ENCODE data around the gene ZNF33A.

The ZNF33A gene

GRCh38 chr10:38038107-38038931, 27.8 kb downstream of the ZNF33A start:
- ChIA-PET CTCF (no interaction called here), POLR2A (no interaction called here)
- H3K4me3 ChIP-seq (ENCODE audit: low read depth, low read length): no peak overlapping the region
- TF ChIP-seq, protein P1, sequence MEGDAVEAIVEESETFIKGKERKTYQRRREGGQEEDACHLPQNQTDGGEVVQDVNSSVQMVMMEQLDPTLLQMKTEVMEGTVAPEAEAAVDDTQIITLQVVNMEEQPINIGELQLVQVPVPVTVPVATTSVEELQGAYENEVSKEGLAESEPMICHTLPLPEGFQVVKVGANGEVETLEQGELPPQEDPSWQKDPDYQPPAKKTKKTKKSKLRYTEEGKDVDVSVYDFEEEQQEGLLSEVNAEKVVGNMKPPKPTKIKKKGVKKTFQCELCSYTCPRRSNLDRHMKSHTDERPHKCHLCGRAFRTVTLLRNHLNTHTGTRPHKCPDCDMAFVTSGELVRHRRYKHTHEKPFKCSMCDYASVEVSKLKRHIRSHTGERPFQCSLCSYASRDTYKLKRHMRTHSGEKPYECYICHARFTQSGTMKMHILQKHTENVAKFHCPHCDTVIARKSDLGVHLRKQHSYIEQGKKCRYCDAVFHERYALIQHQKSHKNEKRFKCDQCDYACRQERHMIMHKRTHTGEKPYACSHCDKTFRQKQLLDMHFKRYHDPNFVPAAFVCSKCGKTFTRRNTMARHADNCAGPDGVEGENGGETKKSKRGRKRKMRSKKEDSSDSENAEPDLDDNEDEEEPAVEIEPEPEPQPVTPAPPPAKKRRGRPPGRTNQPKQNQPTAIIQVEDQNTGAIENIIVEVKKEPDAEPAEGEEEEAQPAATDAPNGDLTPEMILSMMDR (IDR thresholded peaks at IDR 0.05; ENCODE audit: insufficient read depth, low read length, missing control alignments): no peak
- no peak for DNase-seq (ENCODE audit: low read depth, low spot score)

- TF ChIP-seq, protein P1 (IDR thresholded peaks at IDR 0.05; ENCODE audit: insufficient read depth, low read length, missing control alignments): no peak
- no peak overlapping the region for H3K4me3 ChIP-seq (ENCODE audit: low read depth, low read length)
- POLR2A ChIA-PET: no interaction called here
- no peak for DNase-seq (ENCODE audit: low read depth, low spot score)
- CTCF ChIA-PET: no interaction called here
Measured at GRCh38 chr10:38038932-38039245, 28.4 kb downstream of the ZNF33A start.

GRCh38 chr10:38043516-38043915, 33.0 kb downstream of the ZNF33A start:
- POLR2A ChIA-PET: no interaction called here
- no peak overlapping the region for H3K4me3 ChIP-seq (ENCODE audit: low read depth, low read length)
- CTCF ChIA-PET: no interaction called here
- no peak for DNase-seq (ENCODE audit: low read depth, low spot score)
- TF ChIP-seq, protein P1 (IDR thresholded peaks at IDR 0.05; ENCODE audit: insufficient read depth, low read length, missing control alignments): no peak

DNA sequence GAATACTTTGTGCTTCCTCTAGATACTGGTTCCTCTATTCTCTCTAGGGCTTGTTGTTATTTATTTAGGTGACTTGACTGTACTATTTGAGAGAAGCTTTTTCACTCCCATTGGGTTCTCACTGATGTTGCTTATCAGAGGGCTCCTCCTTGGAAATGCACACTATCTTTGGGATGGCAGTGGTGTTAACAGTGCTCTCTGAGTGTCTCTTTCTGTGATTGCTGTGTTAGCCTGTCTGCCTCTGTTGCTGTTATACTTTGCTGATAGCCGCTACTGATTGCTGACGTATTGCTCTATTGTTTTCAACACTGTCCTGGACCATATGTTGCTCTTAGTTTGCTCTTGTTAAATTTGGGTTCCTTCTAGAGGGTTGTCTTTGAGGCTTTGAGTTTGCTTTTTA, 34.7 kb downstream of the ZNF33A start:
- no peak overlapping the region for H3K4me3 ChIP-seq (ENCODE audit: low read depth, low read length)
- no peak for DNase-seq (ENCODE audit: low read depth, low spot score)
- TF ChIP-seq, protein P1 (IDR thresholded peaks at IDR 0.05; ENCODE audit: insufficient read depth, low read length, missing control alignments): no peak
- ChIA-PET POLR2A (no interaction called here), CTCF (no interaction called here)

DNA sequence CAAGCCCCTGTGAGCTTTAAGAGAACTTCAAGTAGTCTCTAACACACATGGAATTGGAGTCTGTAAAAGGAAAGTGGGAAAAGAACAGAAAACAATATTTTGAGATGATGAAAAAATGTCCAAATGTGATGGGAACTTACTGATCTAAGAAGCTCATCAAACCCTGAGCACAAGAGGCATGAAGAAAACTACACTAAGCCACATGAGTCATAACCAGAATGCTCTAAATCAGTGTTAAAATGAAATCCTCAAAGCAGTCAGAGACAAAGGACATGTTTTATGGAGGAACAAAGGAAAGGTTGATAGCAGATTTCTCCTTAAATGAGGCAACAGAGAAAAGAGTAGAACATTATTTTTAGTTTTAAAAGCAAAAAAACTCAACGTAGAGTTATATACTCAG, 37.2 kb downstream of the ZNF33A start:
- POLR2A ChIA-PET: no interaction called here
- TF ChIP-seq, protein P1 (IDR thresholded peaks at IDR 0.05; ENCODE audit: insufficient read depth, low read length, missing control alignments): no peak
- no peak for DNase-seq (ENCODE audit: low read depth, low spot score)
- no peak overlapping the region for H3K4me3 ChIP-seq (ENCODE audit: low read depth, low read length)
- CTCF ChIA-PET: no interaction called here

- CTCF ChIA-PET: no interaction called here
- TF ChIP-seq, protein P1 (IDR thresholded peaks at IDR 0.05; ENCODE audit: insufficient read depth, low read length, missing control alignments): no peak
- POLR2A ChIA-PET: no interaction called here
- no peak overlapping the region for H3K4me3 ChIP-seq (ENCODE audit: low read depth, low read length)
- DNase-seq (ENCODE audit: low read depth, low spot score): no peak
Measured at GRCh38 chr10:38050212-38050611, 39.7 kb downstream of the ZNF33A start.

Measured in AG04449 (cell line).